CD4-positive, alpha-beta T cell treated with Interleukin-15 for 4 hours (primary cell): Measurements from ENCODE around the gene ARHGAP26.
"Not testable (repeated sequence)": the region's sequence is repeated elsewhere in the genome, so short reads cannot be mapped to it uniquely, and the experiment has no call there.

Source experiments
- DNase-seq: peaks from one replicate; pipeline ENCODE4 v3.0.0-alpha.2; 2020; ENCODE audit warnings: low spot score

ARHGAP26 gene

GRCh38 chr5:143187495-143187894, 417.3 kb downstream of the ARHGAP26 start:
- no peak for DNase-seq

- no peak for DNase-seq
Observed at GRCh38 chr5:143188083-143188482, 417.9 kb downstream of the ARHGAP26 start.

- no peak for DNase-seq
Observed at GRCh38 chr5:143188692-143189091, 418.5 kb downstream of the ARHGAP26 start.

- no peak for DNase-seq
Observed at GRCh38 chr5:143190260-143190810, 420.2 kb downstream of the ARHGAP26 start.

GRCh38 chr5:143191720-143192119, 421.5 kb downstream of the ARHGAP26 start:
- DNase-seq, result no peak

GRCh38 chr5:143192191-143192900, 422.2 kb downstream of the ARHGAP26 start:
- DNase-seq, result no peak

- no peak for DNase-seq
Observed at GRCh38 chr5:143194206-143194605, 424.0 kb downstream of the ARHGAP26 start.

- no peak for DNase-seq
Observed at GRCh38 chr5:143194713-143195112, 424.5 kb downstream of the ARHGAP26 start.

- DNase-seq, result no peak
Observed at GRCh38 chr5:143195491-143195890, 425.3 kb downstream of the ARHGAP26 start.

GRCh38 chr5:143196601-143197259, 426.6 kb downstream of the ARHGAP26 start:
- no peak for DNase-seq

- DNase-seq, result no peak
Observed at GRCh38 chr5:143197260-143197656, 427.1 kb downstream of the ARHGAP26 start.

- DNase-seq, result no peak
Observed at GRCh38 chr5:143198332-143198731, 428.2 kb downstream of the ARHGAP26 start.

- DNase-seq, result no peak
Observed at GRCh38 chr5:143199161-143199560, 429.0 kb downstream of the ARHGAP26 start.

GRCh38 chr5:143199843-143200242, 429.7 kb downstream of the ARHGAP26 start:
- no peak for DNase-seq

- DNase-seq, result no peak
Observed at GRCh38 chr5:143200781-143201398, 430.7 kb downstream of the ARHGAP26 start.

GRCh38 chr5:143201589-143201988, 431.4 kb downstream of the ARHGAP26 start:
- DNase-seq, result no peak

GRCh38 chr5:143203301-143203956, 433.3 kb downstream of the ARHGAP26 start:
- DNase-seq, result not testable (repeated sequence)

GRCh38 chr5:143204474-143205246, 434.5 kb downstream of the ARHGAP26 start:
- DNase-seq, result no peak

- DNase-seq, result no peak
Observed at GRCh38 chr5:143205386-143205785, 435.2 kb downstream of the ARHGAP26 start.

- no peak for DNase-seq
Observed at GRCh38 chr5:143205883-143206195, 435.7 kb downstream of the ARHGAP26 start.

- no peak for DNase-seq
Observed at GRCh38 chr5:143206196-143207053, 436.2 kb downstream of the ARHGAP26 start.
